Mesendoderm (in vitro differentiated cells): ENCODE data around the gene OSTC.

Experiments
- DNase-seq: peaks from one replicate; pipeline ENCODE4 v3.0.0; 2013
- H2AK5ac ChIP-seq: 2 replicates; pipeline ENCODE4 v1.6.1; 2013; ENCODE audit warnings: low read length, inconsistent platforms
- H2BK120ac ChIP-seq: 2 replicates; pipeline ENCODE4 v1.6.1; 2013; ENCODE audit warnings: low read depth, mild to moderate bottlenecking, low read length, moderate library complexity, mixed read lengths
- H2BK15ac ChIP-seq: replicated peaks from 2 replicates; pipeline ENCODE4 v1.6.1; 2013; ENCODE audit warnings: low read depth, mild to moderate bottlenecking, moderate library complexity
- H2BK5ac ChIP-seq: 2 replicates; pipeline ENCODE4 v1.6.1; 2013; ENCODE audit warnings: low read length, inconsistent platforms
- H3K18ac ChIP-seq: 2 replicates; pipeline ENCODE4 v1.6.1; 2013; ENCODE audit warnings: mild to moderate bottlenecking, low read length, mixed read lengths
- H3K23ac ChIP-seq: one replicate; pipeline ENCODE4 v1.6.1; 2013; ENCODE audit warnings: low read length
- H3K27ac ChIP-seq: 2 replicates; pipeline ENCODE4 v1.5.1; 2013; ENCODE audit warnings: low read depth, mild to moderate bottlenecking, inconsistent platforms, low read length, moderate library complexity
- H3K27me3 ChIP-seq: 2 replicates; pipeline ENCODE4 v1.6.1; 2013; ENCODE audit warnings: low read length, control low read depth, mild to moderate bottlenecking, inconsistent platforms; ENCODE audit not compliant: insufficient read depth, poor library complexity
- H3K36me3 ChIP-seq: 2 replicates; pipeline ENCODE4 v1.6.1; 2013; ENCODE audit warnings: low read length, inconsistent platforms; ENCODE audit not compliant: control insufficient read depth, insufficient read depth
- H3K4ac ChIP-seq: one replicate; pipeline ENCODE4 v1.6.1; 2013; ENCODE audit warnings: low read depth, mild to moderate bottlenecking, low read length, moderate library complexity
- H3K4me1 ChIP-seq: 2 replicates; pipeline ENCODE4 v1.6.1; 2013; ENCODE audit warnings: low read depth, low read length, inconsistent platforms; ENCODE audit not compliant: control insufficient read depth
- H3K4me2 ChIP-seq: 2 replicates; pipeline ENCODE4 v1.6.1; 2013; ENCODE audit warnings: low read length
- H3K4me3 ChIP-seq: 2 replicates; pipeline ENCODE4 v1.5.1; 2013; ENCODE audit warnings: mild to moderate bottlenecking, low read length
- H3K56ac ChIP-seq: one replicate; pipeline ENCODE4 v1.6.1; 2013; ENCODE audit warnings: low read length
- H3K79me1 ChIP-seq: 2 replicates; pipeline ENCODE4 v1.6.1; 2013; ENCODE audit warnings: low read length, inconsistent platforms
- H3K79me2 ChIP-seq: 2 replicates; pipeline ENCODE4 v1.6.1; 2013; ENCODE audit warnings: mild to moderate bottlenecking, low read length; ENCODE audit not compliant: control insufficient read depth, insufficient read depth
- H3K9ac ChIP-seq: 2 replicates; pipeline ENCODE4 v1.6.1; 2013; ENCODE audit warnings: low read length, inconsistent platforms
- H4K5ac ChIP-seq: one replicate; pipeline ENCODE4 v1.6.1; 2013; ENCODE audit warnings: low read length
- H4K8ac ChIP-seq: one replicate; pipeline ENCODE4 v1.6.1; 2013; ENCODE audit warnings: low read depth, mild to moderate bottlenecking, control low read depth, low read length, moderate library complexity
- WGBS: extraction: QIAGEN DNeasy Blood & Tissue Kit; methylation state at CpG from one replicate; pipeline ENCODE4 v1.1.7; 2013; ENCODE audit warnings: low lambda C conversion rate, missing lambda C conversion rate; ENCODE audit not compliant: insufficient coverage; ENCODE audit errors: extremely low coverage; 5-methylcytosine and 5-hydroxymethylcytosine counted together

The OSTC gene

DNA sequence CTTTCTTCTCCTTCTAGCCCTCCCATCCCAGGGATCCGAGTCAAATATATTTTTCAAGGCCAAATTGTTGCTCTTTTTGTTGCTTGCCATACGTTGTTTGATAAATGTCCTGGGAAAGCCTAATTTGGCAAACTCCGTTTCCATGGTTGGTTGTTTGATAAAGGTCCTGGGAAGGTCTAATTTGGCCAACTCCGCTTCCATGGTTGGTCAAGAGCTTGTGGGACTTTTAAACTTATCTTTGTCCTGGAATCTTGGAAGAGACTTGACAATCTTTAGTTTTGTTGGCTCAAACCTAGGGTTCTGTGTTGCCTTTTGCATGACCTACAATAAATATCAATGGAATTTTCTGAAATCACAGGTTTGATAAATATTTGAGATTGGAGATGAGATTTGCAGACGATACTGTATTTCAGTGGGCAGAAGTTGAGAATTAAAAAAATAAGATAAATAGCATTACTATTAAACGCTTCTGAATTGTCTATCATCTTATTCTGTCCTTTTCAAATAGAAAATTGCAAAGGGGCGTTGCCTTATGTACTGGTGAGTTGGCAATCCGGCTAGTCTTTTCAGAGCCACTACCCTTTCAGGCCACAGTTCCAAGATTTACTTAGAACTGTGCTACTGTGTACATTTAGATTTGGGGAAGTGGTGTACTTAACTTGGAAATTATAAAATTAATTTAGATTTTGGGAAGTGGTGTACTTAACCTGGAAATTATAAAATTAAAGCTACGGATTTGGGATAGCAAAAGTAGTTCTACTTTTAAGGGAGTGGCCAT lies 804 bp downstream of the OSTC start:
- Histone ChIP-seq H3K36me3 (no peaks in the 10 kb centered on the region), H3K27ac (no peak overlapping the region), H3K4me1 (peaks cover 1% of the 10 kb centered on the region), H4K5ac (no peak overlapping the region), H3K79me1 (peaks cover 8% of the 10 kb centered on the region), H3K4ac (no peak overlapping the region), H3K23ac (no peak overlapping the region), H4K8ac (no peak overlapping the region), H3K4me3 (peak overlapping the region; percentile 95), H2BK120ac (no peak overlapping the region), H2AK5ac (no peak overlapping the region), H3K56ac (peak overlapping the region; percentile 96), H3K79me2 (peaks cover 39% of the 10 kb centered on the region), H3K9ac (peak overlapping the region; percentile 87), H3K4me2 (peak overlapping the region; percentile 27), H3K18ac (peak overlapping the region; percentile 25), H2BK5ac (no peak overlapping the region), H3K27me3 (no peaks in the 10 kb centered on the region), H2BK15ac (no peak overlapping the region)
- DNase-seq = peak; percentile 34
- no CpG with 5 or more reads among the region's 9 CpGs for WGBS

DNA sequence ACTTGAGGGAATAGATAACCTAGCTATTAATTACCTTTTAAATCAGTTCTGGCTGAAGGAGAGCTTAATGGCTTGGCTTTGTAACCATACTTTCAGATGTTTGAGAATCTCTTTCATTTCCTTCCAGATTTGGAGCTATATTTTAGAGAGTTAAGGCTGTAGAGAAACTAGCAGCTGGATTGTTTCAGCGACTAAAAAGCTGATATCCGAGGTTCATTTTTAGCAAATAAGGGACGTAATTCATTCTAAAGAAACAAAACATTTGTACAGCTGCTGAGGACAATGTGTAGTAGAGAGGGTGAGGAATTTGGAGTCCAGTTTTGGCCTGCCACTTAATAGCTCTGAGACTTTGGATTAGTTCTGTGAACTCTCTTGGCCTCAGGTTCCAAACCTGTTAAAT lies 12.2 kb downstream of the OSTC start:
- Histone ChIP-seq H3K4me2 (no peak overlapping the region), H2BK15ac (no peak overlapping the region), H2BK5ac (no peak overlapping the region), H3K4me3 (no peak overlapping the region), H3K27ac (no peak overlapping the region), H3K4ac (no peak overlapping the region), H3K56ac (no peak overlapping the region), H2BK120ac (no peak overlapping the region), H3K36me3 (peaks cover 5% of the 10 kb centered on the region), H3K9ac (no peak overlapping the region), H3K4me1 (no peaks in the 10 kb centered on the region), H2AK5ac (no peak overlapping the region), H4K8ac (no peak overlapping the region), H3K79me1 (peaks cover 4% of the 10 kb centered on the region), H3K27me3 (no peaks in the 10 kb centered on the region), H4K5ac (no peak overlapping the region), H3K18ac (no peak overlapping the region), H3K79me2 (peaks cover 1% of the 10 kb centered on the region), H3K23ac (no peak overlapping the region)
- no peak for DNase-seq
- WGBS = no CpG with 5 or more reads among the region's 3 CpGs

DNA sequence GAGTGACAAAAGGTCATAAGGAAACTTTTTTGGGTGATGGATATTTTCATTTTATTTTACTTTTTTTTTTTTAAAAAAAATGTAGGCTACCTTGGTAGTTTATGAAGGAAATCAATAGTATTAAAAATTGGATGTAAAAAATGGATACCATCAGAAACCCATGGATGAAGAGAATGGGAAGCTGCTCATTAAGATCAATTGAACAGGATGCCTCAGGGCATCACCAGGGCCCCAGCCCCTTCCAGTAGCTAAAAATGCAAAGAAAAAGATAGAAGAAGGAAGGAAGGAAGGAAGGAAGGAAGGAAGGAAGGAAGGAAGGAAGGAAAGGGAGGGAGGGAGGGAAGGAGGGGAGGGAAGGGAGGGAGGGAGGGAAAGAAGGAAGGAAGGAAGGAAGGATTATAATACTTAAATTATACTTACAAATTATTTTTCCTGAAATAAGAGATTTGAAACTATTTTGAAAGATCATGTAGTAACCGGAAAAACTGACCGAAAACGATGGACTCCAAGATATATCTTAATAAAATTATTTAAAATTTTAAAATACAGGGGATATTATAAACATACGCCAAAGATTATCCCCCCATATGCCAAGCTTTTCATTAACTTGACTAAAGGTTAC lies 24.1 kb downstream of the OSTC start:
- no peaks in the 10 kb centered on the region for H3K79me1 ChIP-seq
- H3K27ac ChIP-seq = no peak overlapping the region
- no peaks in the 10 kb centered on the region for H3K79me2 ChIP-seq
- H3K36me3 ChIP-seq = no peaks in the 10 kb centered on the region
- H3K9ac ChIP-seq = no peak overlapping the region
- WGBS = no CpG with 5 or more reads among the region's 4 CpGs
- no peaks in the 10 kb centered on the region for H3K27me3 ChIP-seq
- H3K4me3 ChIP-seq = no peak overlapping the region
- H3K4me2 ChIP-seq = no peak overlapping the region
- no peak overlapping the region for H3K56ac ChIP-seq
- H4K5ac ChIP-seq = no peak overlapping the region
- H2BK120ac ChIP-seq = no peak overlapping the region
- no peak overlapping the region for H2AK5ac ChIP-seq
- no peaks in the 10 kb centered on the region for H3K4me1 ChIP-seq
- H3K23ac ChIP-seq = no peak overlapping the region
- no peak overlapping the region for H4K8ac ChIP-seq
- no peak for DNase-seq
- no peak overlapping the region for H2BK5ac ChIP-seq
- no peak overlapping the region for H3K4ac ChIP-seq
- H2BK15ac ChIP-seq = no peak overlapping the region
- no peak overlapping the region for H3K18ac ChIP-seq

DNA sequence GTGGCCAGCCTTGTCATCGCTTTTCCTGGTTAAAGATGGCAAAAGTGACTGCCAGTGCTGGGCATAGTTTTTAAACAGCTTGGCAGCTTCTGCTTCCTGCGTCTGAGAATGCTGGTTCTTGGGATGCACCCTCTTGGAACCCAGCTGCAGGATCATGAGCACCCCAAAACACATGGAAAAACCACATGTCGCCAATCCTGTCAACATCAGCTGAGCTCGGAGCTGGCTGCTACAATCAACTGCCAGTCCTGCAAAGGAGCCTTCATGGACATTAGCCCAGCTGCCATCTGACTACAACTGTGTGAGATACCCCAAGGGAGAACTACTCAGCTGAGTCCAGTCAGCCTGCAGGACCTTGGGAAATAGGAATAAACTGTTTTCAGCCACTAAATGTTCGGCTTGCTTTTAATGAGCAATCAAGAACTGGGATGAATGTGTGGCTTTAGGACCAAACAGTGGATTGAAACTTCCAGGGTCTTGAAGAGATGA lies 31.0 kb downstream of the OSTC start:
- Histone ChIP-seq H3K4ac (no peak overlapping the region), H3K9ac (no peak overlapping the region), H3K4me3 (no peak overlapping the region), H3K36me3 (no peaks in the 10 kb centered on the region), H3K27ac (no peak overlapping the region), H3K79me2 (no peaks in the 10 kb centered on the region), H3K56ac (no peak overlapping the region), H3K27me3 (no peaks in the 10 kb centered on the region), H3K79me1 (no peaks in the 10 kb centered on the region), H3K4me1 (no peaks in the 10 kb centered on the region), H4K5ac (no peak overlapping the region), H2BK5ac (no peak overlapping the region), H3K18ac (no peak overlapping the region), H4K8ac (no peak overlapping the region), H2BK15ac (no peak overlapping the region), H2AK5ac (no peak overlapping the region), H3K4me2 (no peak overlapping the region), H3K23ac (no peak overlapping the region), H2BK120ac (no peak overlapping the region)
- no CpG with 5 or more reads among the region's 5 CpGs for WGBS
- no peak for DNase-seq

DNA sequence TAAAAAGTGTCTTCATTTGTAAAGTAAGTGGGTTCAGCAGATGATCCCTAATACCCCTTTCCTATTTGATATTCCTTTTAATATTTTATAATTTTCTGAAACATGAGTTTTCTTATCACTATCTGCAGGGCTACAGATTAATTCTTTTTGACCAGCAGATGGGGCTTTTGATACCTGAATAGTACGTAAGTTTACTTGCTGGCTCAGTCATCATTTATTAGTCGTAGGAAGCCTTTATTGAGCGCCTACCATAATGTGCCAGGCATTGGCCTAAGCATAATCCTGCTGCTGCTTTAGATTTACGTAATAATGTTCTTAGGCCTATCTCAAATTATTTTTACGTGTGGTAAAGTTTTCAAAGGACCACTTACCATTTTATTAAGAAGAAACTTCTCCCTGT lies 33.1 kb downstream of the OSTC start:
- Histone ChIP-seq H3K27ac (no peak overlapping the region), H2BK5ac (no peak overlapping the region), H2AK5ac (no peak overlapping the region), H3K9ac (no peak overlapping the region), H3K27me3 (no peaks in the 10 kb centered on the region), H3K4me1 (no peaks in the 10 kb centered on the region), H3K36me3 (no peaks in the 10 kb centered on the region), H2BK120ac (no peak overlapping the region), H3K23ac (no peak overlapping the region), H3K56ac (no peak overlapping the region), H3K79me1 (no peaks in the 10 kb centered on the region), H2BK15ac (no peak overlapping the region), H3K4me2 (no peak overlapping the region), H3K79me2 (no peaks in the 10 kb centered on the region), H4K5ac (no peak overlapping the region), H3K4ac (no peak overlapping the region), H3K4me3 (no peak overlapping the region), H3K18ac (no peak overlapping the region), H4K8ac (no peak overlapping the region)
- DNase-seq = peak; percentile 50
- WGBS = no CpG with 5 or more reads among the region's 5 CpGs
